IMR-90 (cell line): ENCODE measurements around the gene JMJD7. TPM values are rescaled to one million over a fixed set of nuclear protein-coding genes. Genes with fewer than 3 reads are reported as not detected.

Experiments
- ATAC-seq: fragments of 200-7000 bp; cut with Tn5 transposase; 2 replicates; pipeline ENCODE4 v1.9.1; 2020; ENCODE audit warnings: low read depth, mild to moderate bottlenecking, moderate library complexity
- BruUV-seq: library from RNA; stranded (reverse); fragments of 400-500 nt; replicated peaks from 2 replicates; lab custom pipeline; 2021; lab: Mats Ljungman, UMichigan
- CTCF ChIA-PET: fragments of 300-600 bp; formaldehyde crosslinking; extraction: SDS; loops from one replicate; lab custom pipeline; 2021; ENCODE audit warnings: antibody characterized with exemption; lab: Yijun Ruan, JAX
- POLR2A ChIA-PET: fragments of 300-600 bp; sonication (Branson Sonifier 250); formaldehyde crosslinking; loops from one replicate; lab custom pipeline; 2022; ENCODE audit warnings: antibody characterized with exemption; ENCODE audit not compliant: unreplicated experiment; lab: Charles Lee
- DNase-seq: peaks from one replicate; pipeline ENCODE4 v3.0.0; 2013
- H2AFZ ChIP-seq: replicated peaks from 2 replicates; pipeline ENCODE3; 2013; ENCODE audit warnings: low read length, mild to moderate bottlenecking; ENCODE audit not compliant: poor library complexity
- H2AK5ac ChIP-seq: 2 replicates; pipeline ENCODE4 v1.6.1; 2013; ENCODE audit warnings: low read depth, low read length, inconsistent platforms
- H2AK9ac ChIP-seq: replicated peaks from 2 replicates; pipeline ENCODE3; 2013; ENCODE audit warnings: mild to moderate bottlenecking, low read depth, low read length, moderate library complexity; ENCODE audit not compliant: poor library complexity
- H2BK120ac ChIP-seq: 2 replicates; pipeline ENCODE4 v1.6.1; 2013; ENCODE audit warnings: low read depth, low read length, inconsistent platforms
- H2BK15ac ChIP-seq: 3 replicates; pipeline ENCODE4 v1.6.1; 2013; ENCODE audit warnings: low read depth, low read length, inconsistent platforms
- H2BK20ac ChIP-seq: 2 replicates; pipeline ENCODE4 v1.6.1; 2013; ENCODE audit warnings: low read depth, mild to moderate bottlenecking, inconsistent platforms, low read length, moderate library complexity
- H2BK5ac ChIP-seq: 2 replicates; pipeline ENCODE4 v1.6.1; 2013; ENCODE audit warnings: mild to moderate bottlenecking, low read depth, low read length, inconsistent platforms; ENCODE audit not compliant: poor library complexity, severe bottlenecking
- H3K14ac ChIP-seq: replicated peaks from 2 replicates; pipeline ENCODE4 v1.6.1; 2013; ENCODE audit warnings: low read depth, low read length, inconsistent platforms
- H3K18ac ChIP-seq: 2 replicates; pipeline ENCODE4 v1.6.1; 2013; ENCODE audit warnings: low read depth, low read length, control low read depth
- H3K23ac ChIP-seq: 2 replicates; pipeline ENCODE4 v1.6.1; 2013; ENCODE audit warnings: low read depth, low read length, inconsistent platforms
- H3K27ac ChIP-seq: 2 replicates; pipeline ENCODE4 v1.5.1; 2013; ENCODE audit warnings: mild to moderate bottlenecking, control low read depth, low read length; ENCODE audit not compliant: insufficient read depth
- H3K27me3 ChIP-seq: 2 replicates; pipeline ENCODE4 v1.6.1; 2013; ENCODE audit warnings: low read length; ENCODE audit not compliant: control insufficient read depth, insufficient read depth
- H3K36me3 ChIP-seq: 2 replicates; pipeline ENCODE4 v1.6.1; 2013; ENCODE audit warnings: low read length, mixed read lengths; ENCODE audit not compliant: control insufficient read depth, insufficient read depth
- H3K4ac ChIP-seq: 2 replicates; pipeline ENCODE4 v1.6.1; 2013; ENCODE audit warnings: low read depth, low read length, inconsistent platforms
- H3K4me1 ChIP-seq: 2 replicates; pipeline ENCODE4 v1.6.1; 2013; ENCODE audit warnings: low read length, mixed read lengths; ENCODE audit not compliant: control insufficient read depth, insufficient read depth
- H3K4me2 ChIP-seq: 2 replicates; pipeline ENCODE4 v1.6.1; 2013; ENCODE audit warnings: low read depth, mild to moderate bottlenecking, control low read depth, low read length, moderate library complexity
- H3K4me3 ChIP-seq: 2 replicates; pipeline ENCODE4 v1.5.1; 2013; ENCODE audit warnings: low read depth, mild to moderate bottlenecking, control low read depth, low read length, moderate library complexity; ENCODE audit not compliant: insufficient read depth
- H3K56ac ChIP-seq: 2 replicates; pipeline ENCODE4 v1.6.1; 2013; ENCODE audit warnings: low read length, inconsistent platforms; ENCODE audit not compliant: insufficient read depth; ENCODE audit errors: extremely low read depth
- H3K79me1 ChIP-seq, 2 experiments: 2 replicates each; pipeline ENCODE4 v1.6.1; 2013; ENCODE audit warnings: low read length in 2 of 2, inconsistent platforms in 1 of 2, low read depth in 1 of 2
- H3K9ac ChIP-seq: 2 replicates; pipeline ENCODE4 v1.6.1; 2013; ENCODE audit warnings: low read depth, low read length, control low read depth
- H3K9me1 ChIP-seq: 2 replicates; pipeline ENCODE4 v1.6.1; 2013; ENCODE audit warnings: low read length, inconsistent platforms; ENCODE audit not compliant: insufficient read depth
- H3K9me3 ChIP-seq: 2 replicates; pipeline ENCODE4 v1.6.1; 2013; ENCODE audit warnings: low read length; ENCODE audit not compliant: control insufficient read depth, insufficient read depth
- H4K20me1 ChIP-seq: 2 replicates; pipeline ENCODE4 v1.6.1; 2013; ENCODE audit warnings: low read length, inconsistent platforms; ENCODE audit not compliant: insufficient read depth
- H4K5ac ChIP-seq: 2 replicates; pipeline ENCODE4 v1.6.1; 2013; ENCODE audit warnings: mild to moderate bottlenecking, low read depth, low read length, control low read depth
- H4K8ac ChIP-seq, 2 experiments: 2 replicates each; pipeline ENCODE4 v1.6.1; 2013; ENCODE audit warnings: low read depth in 2 of 2, low read length in 2 of 2, control low read depth in 1 of 2, inconsistent platforms in 1 of 2
- H4K91ac ChIP-seq: 2 replicates; pipeline ENCODE4 v1.6.1; 2013; ENCODE audit warnings: low read depth, low read length, inconsistent platforms; ENCODE audit not compliant: insufficient read depth
- BHLHE40 ChIP-seq: fragments of 150-350 bp; IDR thresholded peaks from 2 replicates; pipeline ENCODE4 v1.6.1; 2016; ENCODE audit warnings: mild to moderate bottlenecking, low read depth, low read length
- CEBPB ChIP-seq: IDR thresholded peaks from 2 replicates; pipeline ENCODE4 v1.6.1; 2012; ENCODE audit warnings: low read depth, low read length, improper control_type of control experiment
- CHD1 ChIP-seq: IDR thresholded peaks from 2 replicates; pipeline ENCODE4 v1.6.1; 2012; ENCODE audit warnings: low read depth, low read length, improper control_type of control experiment
- CTCF ChIP-seq: conservative IDR thresholded peaks from 2 replicates; pipeline ENCODE4 v1.5.1; 2012; ENCODE audit warnings: mild to moderate bottlenecking, low read depth, low read length, improper control_type of control experiment
- ELK1 ChIP-seq: fragments of 150-350 bp; IDR thresholded peaks from 2 replicates; pipeline ENCODE4 v1.6.1; 2016; ENCODE audit warnings: low read depth, mild to moderate bottlenecking, low read length, moderate library complexity, borderline replicate concordance
- FOS ChIP-seq: fragments of 150-350 bp; IDR thresholded peaks from 2 replicates; pipeline ENCODE4 v1.6.1; 2016; ENCODE audit warnings: low read depth, low read length
- MAFK ChIP-seq: IDR thresholded peaks from 2 replicates; pipeline ENCODE4 v1.6.1; 2012; ENCODE audit warnings: low read depth, low read length, improper control_type of control experiment
- MAZ ChIP-seq: IDR thresholded peaks from 2 replicates; pipeline ENCODE4 v1.6.1; 2012; ENCODE audit warnings: low read depth, mild to moderate bottlenecking, low read length, improper control_type of control experiment, moderate library complexity, borderline replicate concordance
- MXI1 ChIP-seq: IDR thresholded peaks from 2 replicates; pipeline ENCODE4 v1.6.1; 2012; ENCODE audit warnings: low read depth, mild to moderate bottlenecking, low read length, moderate library complexity, borderline replicate concordance
- NFE2L2 ChIP-seq: fragments of 150-350 bp; IDR thresholded peaks from 2 replicates; pipeline ENCODE4 v1.6.1; 2016; ENCODE audit warnings: low read depth, mild to moderate bottlenecking, low read length
- POLR2A ChIP-seq: IDR thresholded peaks from 2 replicates; pipeline ENCODE4 v1.6.1; 2012; ENCODE audit warnings: mild to moderate bottlenecking, low read depth, low read length
- RAD21 ChIP-seq: IDR thresholded peaks from 2 replicates; pipeline ENCODE4 v1.6.1; 2012; ENCODE audit warnings: low read length, improper control_type of control experiment
- RFX5 ChIP-seq: IDR thresholded peaks from 2 replicates; pipeline ENCODE4 v1.8.0; 2012; ENCODE audit warnings: low read depth, mild to moderate bottlenecking, low read length, moderate library complexity
- SMC3 ChIP-seq: fragments of 150-350 bp; IDR thresholded peaks from 2 replicates; pipeline ENCODE4 v1.6.1; 2016; ENCODE audit warnings: low read depth, mild to moderate bottlenecking, antibody characterized with exemption, low read length, moderate library complexity
- USF2 ChIP-seq: fragments of 150-350 bp; IDR thresholded peaks from 2 replicates; pipeline ENCODE4 v1.6.1; 2017; ENCODE audit warnings: mild to moderate bottlenecking, antibody characterized with exemption, low read length, low read depth
- WGBS, 2 experiments: methylation state at CpG; one replicate each; pipeline versions ENCODE4 v1.1.5 to v1.1.7; 2013; ENCODE audit warnings: missing lambda C conversion rate in 2 of 2; ENCODE audit not compliant: insufficient read length in 1 of 2; ENCODE audit errors: extremely low coverage in 2 of 2; 5-methylcytosine and 5-hydroxymethylcytosine counted together
- dilution Hi-C: fragments of 300-500 bp; cut with HindIII; formaldehyde crosslinking; loops from one replicate; pipeline ENCODE4 v1.14.3; 2018; ENCODE audit warnings: low sequenced_read_pairs; ENCODE audit not compliant: unreplicated experiment
- in situ Hi-C: fragments of 300-500 bp; cut with MboI; formaldehyde crosslinking; loops from 3 replicates; pipeline ENCODE4 v1.14.3; 2019; ENCODE audit warnings: low sequenced_read_pairs, inconsistent platforms, mixed read lengths
- intact Hi-C: fragments of 100-400 bp; cut with micrococcal nuclease; formaldehyde crosslinking; loops from 2 replicates; pipeline ENCODE4 v1.10.0; 2022
- polyA plus RNA-seq, 3 experiments: library from polyadenylated mRNA; depleted of rRNA; stranded (reverse); fragments of >200 nt; gene quantifications; 2 replicates each; pipeline ENCODE4 v1.2.3, GENCODE V29; 2012; ENCODE audit warnings: low replicate concordance in 1 of 3
- total RNA-seq: library from RNA; depleted of rRNA; stranded (reverse); fragments of >200 nt; gene quantifications from 2 replicates; pipeline ENCODE4 v1.2.3, GENCODE V29; 2012

JMJD7 gene
- total and polyA plus RNA-seq, 2 of the 4 experiments (the other 2 are of a cell fraction), result 5.0 to 6.3 TPM

- Histone ChIP-seq H2BK120ac (no peak overlapping the region), H2AK5ac (0 out of 2 replicates have a peak overlapping the region, but pooled peaks have one; percentile 29), H3K9me3 (no peaks in the 10 kb centered on the region), H3K4ac (no peak overlapping the region), H3K27me3 (peaks cover 18% of the 10 kb centered on the region; the same call in 1 of the 2 replicates), H3K79me1 (no peaks in the 10 kb centered on the region), H3K23ac (no peak overlapping the region), H3K36me3 (no peaks in the 10 kb centered on the region), H2AFZ (peak overlapping the region; percentile 38), H3K27ac (no peak overlapping the region), H2BK15ac (no peak overlapping the region; the same call in 2 of the 3 replicates), H2AK9ac (peak overlapping the region; percentile 26), H4K5ac (no peak overlapping the region), H3K4me2 (no peak overlapping the region), H4K91ac (no peak overlapping the region), H3K4me3 (no peak overlapping the region), H2BK20ac (no peak overlapping the region), H3K4me1 (peaks cover 2% of the 10 kb centered on the region; the same call in 1 of the 2 replicates), H3K14ac (no peak overlapping the region), H3K56ac (no peak overlapping the region), H3K9ac (no peak overlapping the region), H3K18ac (no peak overlapping the region), H2BK5ac (no peak overlapping the region), H4K20me1 (peaks cover 3% of the 10 kb centered on the region; the same call in 1 of the 2 replicates), H4K8ac (no peak overlapping the region), H3K9me1 (0 out of 2 replicates have a peak, but pooled peaks cover 2% of the 10 kb centered on the region)
- CTCF ChIA-PET, result no interaction called here
- BruUV-seq, result no TSS peak
- in situ Hi-C loops, result no loop called here
- TF ChIP-seq MAZ (no peak), BHLHE40 (no peak), MXI1 (no peak), CHD1 (no peak), ELK1 (no peak), POLR2A (no peak), USF2 (no peak), RFX5 (no peak), CTCF (no peak), MAFK (no peak), CEBPB (no peak), SMC3 (no peak), NFE2L2 (no peak), FOS (no peak), RAD21 (no peak)
- 84% methylated on average over 6 of the region's 19 CpGs; no CpG with 5 or more reads in 1 of the 2 experiments for WGBS, 2 experiments
- POLR2A ChIA-PET, result no interaction called here
- intact Hi-C loops, result no loop called here
- ATAC-seq (peak; percentile 12), DNase-seq (no peak)
- dilution Hi-C loops, result no loop called here
Measured at GRCh38 chr15:41871175-41871905, 43.4 kb downstream of the JMJD7 start.
